HepG2 (cell line): ENCODE data around the gene NOTCH4. TPM values are rescaled to one million over a fixed set of nuclear protein-coding genes. Genes with fewer than 3 reads are reported as not detected.

ENCODE experiments used
- ATAC-seq: fragments of 200-7000 bp; cut with Tn5 transposase; 3 replicates; pipeline ENCODE4 v1.9.1; 2020; ENCODE audit warnings: mild to moderate bottlenecking, moderate library complexity
- BruUV-seq: library from RNA; stranded (reverse); fragments of 400-500 nt; replicated peaks from 2 replicates; lab custom pipeline; 2021; lab: Mats Ljungman, UMichigan
- CTCF ChIA-PET: fragments of 300-600 bp; formaldehyde crosslinking; extraction: SDS; loops from one replicate; lab custom pipeline; 2021; ENCODE audit warnings: low total read pairs, inconsistent platforms, low intra/inter-chr PET ratio; lab: Yijun Ruan, JAX
- POLR2A ChIA-PET: fragments of 350-600 bp; sonication (Branson Sonifier 250); formaldehyde crosslinking; loops from one replicate; lab custom pipeline; 2020; ENCODE audit warnings: antibody characterized with exemption, inconsistent platforms; lab: Yijun Ruan, JAX
- DNase-seq: peaks from one replicate; pipeline ENCODE4 v3.0.0-alpha.2; 2015; ENCODE audit warnings: low spot score
- FAIRE-seq: peaks from 3 replicates; lab custom pipeline; 2011; peaks lifted over from hg19 to GRCh38; lab: Jason Lieb, UNC
- H2AFZ ChIP-seq: one replicate; pipeline ENCODE4 v1.6.1; 2011; ENCODE audit warnings: low read length, inconsistent platforms
- H3K27ac ChIP-seq: fragments of 300-600 bp; 3 replicates; pipeline ENCODE4 v1.8.0; 2011; ENCODE audit warnings: mixed run types, mild to moderate bottlenecking, mixed read lengths, low read length, inconsistent platforms; ENCODE audit not compliant: insufficient read depth; ENCODE audit errors: extremely low read length
- H3K27me3 ChIP-seq, 2 experiments: fragments of 200-600 bp in 1 of 2; 2 replicates in 1 of 2; 3 replicates in 1 of 2; pipeline versions ENCODE4 v1.6.0 to v1.8.0; 2011; ENCODE audit warnings: low read length in 2 of 2, mild to moderate bottlenecking in 2 of 2, moderate library complexity in 2 of 2, inconsistent platforms in 1 of 2; ENCODE audit not compliant: insufficient read depth in 2 of 2, control insufficient read depth in 1 of 2
- H3K36me3 ChIP-seq, 2 experiments: fragments of 200-600 bp in 1 of 2; replicated peaks in 1 of 2; 2 replicates in 1 of 2; 3 replicates in 1 of 2; pipeline versions ENCODE4 v1.5.1 to v1.8.0; 2011; ENCODE audit warnings: low read length in 2 of 2, inconsistent platforms in 1 of 2; ENCODE audit not compliant: insufficient read depth in 2 of 2, control insufficient read depth in 1 of 2
- H3K4me1 ChIP-seq: 2 replicates; pipeline ENCODE4 v1.5.1; 2012; ENCODE audit warnings: low read length, inconsistent platforms; ENCODE audit not compliant: insufficient read depth
- H3K4me2 ChIP-seq: 2 replicates; pipeline ENCODE4 v1.6.0; 2011; ENCODE audit warnings: low read depth, low read length, inconsistent platforms
- H3K4me3 ChIP-seq, 3 experiments: fragments of 200-600 bp in 1 of 3; sonication (generic), shearing (Covaris generic) in 1 of 3; replicated peaks in 1 of 3; 2 replicates each; pipeline ENCODE4 v1.5.1; 2011 to 2016; ENCODE audit warnings: low read length in 3 of 3, inconsistent platforms in 2 of 3, low read depth in 2 of 3, mild to moderate bottlenecking in 2 of 3, control low read depth in 1 of 3, mixed read lengths in 1 of 3; ENCODE audit not compliant: insufficient read depth in 1 of 3
- H3K79me2 ChIP-seq: one replicate; pipeline ENCODE4 v1.6.1; 2011; ENCODE audit warnings: low read length, inconsistent platforms; ENCODE audit not compliant: insufficient read depth
- H3K9ac ChIP-seq: 2 replicates; pipeline ENCODE4 v1.6.0; 2011; ENCODE audit warnings: mild to moderate bottlenecking, low read depth, low read length, inconsistent platforms; ENCODE audit not compliant: insufficient read depth
- H3K9me3 ChIP-seq: 2 replicates; pipeline ENCODE4 v1.5.1; 2012; ENCODE audit warnings: mild to moderate bottlenecking, low read length
- H4K20me1 ChIP-seq: 2 replicates; pipeline ENCODE4 v1.6.0; 2011; ENCODE audit warnings: inconsistent platforms, mild to moderate bottlenecking, low read length, moderate library complexity; ENCODE audit not compliant: insufficient read depth
- BRCA1 ChIP-seq: sonication (generic); formaldehyde crosslinking; IDR thresholded peaks from 2 replicates; pipeline ENCODE4 v1.4.0; 2020; ENCODE audit warnings: missing genetic modification reagents
- GPN1 ChIP-seq: sonication (generic); formaldehyde crosslinking; IDR thresholded peaks from 2 replicates; pipeline ENCODE4 v1.5.1; 2020; ENCODE audit warnings: missing genetic modification reagents, borderline replicate concordance
- KDM6A ChIP-seq: IDR thresholded peaks from 2 replicates; pipeline ENCODE4 v1.6.1; 2016; ENCODE audit warnings: low read depth
- MNT ChIP-seq: fragments of 450-650 bp; IDR thresholded peaks from 2 replicates; pipeline ENCODE4 v1.6.1; 2016
- TBP ChIP-seq: sonication (generic); formaldehyde crosslinking; IDR thresholded peaks from 2 replicates; pipeline ENCODE4 v1.5.0; 2020; ENCODE audit warnings: missing genetic modification reagents
- ZBTB7B ChIP-seq: sonication (generic); formaldehyde crosslinking; IDR thresholded peaks from 2 replicates; pipeline ENCODE4 v1.4.0; 2020; ENCODE audit warnings: missing genetic modification reagents
- ZNF451 ChIP-seq: sonication (generic); formaldehyde crosslinking; IDR thresholded peaks from 2 replicates; pipeline ENCODE4 v1.5.0; 2020; ENCODE audit warnings: mild to moderate bottlenecking, missing genetic modification reagents
- ZNF543 ChIP-seq: sonication (generic); formaldehyde crosslinking; IDR thresholded peaks from 2 replicates; pipeline ENCODE4 v1.4.0; 2020; ENCODE audit warnings: mild to moderate bottlenecking, missing genetic modification reagents
- WGBS: methylation state at CpG from one replicate; pipeline ENCODE4 v1.1.6; 2017; ENCODE audit warnings: low lambda C conversion rate; 5-methylcytosine and 5-hydroxymethylcytosine counted together
- in situ Hi-C: cut with HindIII; loops from 2 replicates; pipeline ENCODE4 v1.10.0; 2017; ENCODE audit warnings: low pct_unique_long_range_greater_than_20kb; ENCODE audit not compliant: extremely low pct_ligation_motif_present
- intact Hi-C: fragments of 100-400 bp; cut with micrococcal nuclease; formaldehyde crosslinking; loops from one replicate; pipeline ENCODE4 v1.10.0; 2022; ENCODE audit not compliant: unreplicated experiment
- polyA plus RNA-seq, 8 experiments: library from polyadenylated mRNA; depleted of rRNA in 3 of 8; stranded (reverse) in 7 of 8; unstranded in 1 of 8; fragments of >200 nt; fragmentation: Illumina TruSeq in 4 of 8; extraction: Trizol in 4 of 8; gene quantifications; 2 replicates each; pipeline versions ENCODE4 v1.2.1 to v1.2.3, GENCODE V29; 2011 to 2016; ENCODE audit warnings: low read depth in 4 of 8, missing spikeins in 1 of 8, mixed read lengths in 1 of 8; ENCODE audit not compliant: insufficient read depth in 1 of 8
- total RNA-seq, 5 experiments: library from RNA; depleted of rRNA; stranded (reverse); fragments of >200 nt; fragmentation: Illumina TruSeq; extraction: Trizol; gene quantifications; 2 replicates each; pipeline ENCODE4 v1.2.3, GENCODE V29; 2016; ENCODE audit warnings: low read depth in 1 of 5
- TF ChIP-seq, protein P1 (sequence below): IDR thresholded peaks from 2 replicates; pipeline ENCODE4 v1.6.1; 2016

Gene NOTCH4
- total and polyA plus RNA-seq, 2 of the 13 experiments (the other 11 are each of a cell fraction or from before 2014, with no cell fraction given) = 0.51 to 0.83 TPM

DNA sequence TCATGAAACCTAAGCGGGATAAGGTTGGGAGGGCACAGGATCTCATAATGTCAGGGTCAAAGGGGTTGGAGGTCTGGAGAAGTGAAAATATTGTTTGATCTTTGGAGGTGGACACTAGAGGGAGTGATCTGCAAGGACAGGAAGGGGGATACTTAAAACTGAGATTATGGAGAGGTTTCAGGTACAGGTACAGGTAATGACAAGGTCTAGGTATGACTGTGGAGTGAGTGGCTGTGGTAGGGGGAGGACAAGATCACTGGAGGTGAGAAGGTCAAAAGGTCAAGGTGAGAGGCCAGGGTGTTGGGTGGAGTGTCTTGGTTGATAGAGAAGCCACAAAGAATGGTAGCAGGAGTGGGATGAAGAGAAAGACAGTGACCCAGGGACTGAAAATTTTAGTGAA, 16.8 kb upstream of the NOTCH4 start (continued):
- TF ChIP-seq BRCA1 (CRISPR knock-in tag) = no peak

DNA sequence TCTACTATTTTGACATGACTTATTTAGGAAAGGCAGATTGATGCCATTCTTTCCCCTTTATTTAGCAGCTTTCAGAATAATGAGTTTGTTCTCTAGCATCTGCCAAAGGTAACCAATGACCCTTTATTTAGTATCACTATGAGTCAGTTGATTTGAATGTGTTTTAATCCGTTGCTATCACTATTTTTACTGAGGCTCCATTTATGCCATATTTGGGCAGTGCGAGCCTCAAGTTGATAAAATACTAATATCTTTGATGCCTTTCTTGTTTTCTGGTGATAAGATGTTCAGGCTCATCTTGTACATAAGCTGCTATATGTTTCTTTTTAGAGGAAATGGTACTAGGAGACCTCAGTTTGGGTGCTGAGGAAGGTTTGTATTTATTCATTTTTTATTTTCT, 15.6 kb upstream of the NOTCH4 start:
- intact Hi-C loops = no loop called here
- Histone ChIP-seq H3K4me3 (no peak overlapping the region), H3K9me3 (no peaks in the 10 kb centered on the region), H3K4me2 (no peak overlapping the region), H3K4me1 (no peaks in the 10 kb centered on the region), H3K9ac (no peak overlapping the region)
- FAIRE-seq = no peak
- no TSS peak for BruUV-seq
- CTCF ChIA-PET = no interaction called here
- TF ChIP-seq TBP (CRISPR knock-in tag) = no peak
- no peak for TF ChIP-seq KDM6A (CRISPR knock-in tag)
- TF ChIP-seq, protein P1, sequence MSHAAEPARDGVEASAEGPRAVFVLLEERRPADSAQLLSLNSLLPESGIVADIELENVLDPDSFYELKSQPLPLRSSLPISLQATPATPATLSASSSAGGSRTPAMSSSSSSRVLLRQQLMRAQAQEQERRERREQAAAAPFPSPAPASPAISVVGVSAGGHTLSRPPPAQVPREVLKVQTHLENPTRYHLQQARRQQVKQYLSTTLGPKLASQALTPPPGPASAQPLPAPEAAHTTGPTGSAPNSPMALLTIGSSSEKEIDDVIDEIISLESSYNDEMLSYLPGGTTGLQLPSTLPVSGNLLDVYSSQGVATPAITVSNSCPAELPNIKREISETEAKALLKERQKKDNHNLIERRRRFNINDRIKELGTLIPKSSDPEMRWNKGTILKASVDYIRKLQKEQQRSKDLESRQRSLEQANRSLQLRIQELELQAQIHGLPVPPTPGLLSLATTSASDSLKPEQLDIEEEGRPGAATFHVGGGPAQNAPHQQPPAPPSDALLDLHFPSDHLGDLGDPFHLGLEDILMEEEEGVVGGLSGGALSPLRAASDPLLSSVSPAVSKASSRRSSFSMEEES (CRISPR knock-in tag) = no peak
- no peak for TF ChIP-seq ZNF451 (CRISPR knock-in tag)
- no peak for TF ChIP-seq ZNF543 (CRISPR knock-in tag)
- no peak for TF ChIP-seq GPN1
- no peak for TF ChIP-seq MNT
- no peak for TF ChIP-seq ZBTB7B (CRISPR knock-in tag)
- TF ChIP-seq, all 625 proteins: peak for 0
- WGBS = 19% methylated on average over 2 of the region's 2 CpGs
- no peaks in the 10 kb centered on the region for H4K20me1 ChIP-seq
- in situ Hi-C loops = no loop called here
- no peak overlapping the region for H3K27ac ChIP-seq
- no peak overlapping the region for H2AFZ ChIP-seq
- POLR2A ChIA-PET = no interaction called here
- peaks cover 0 to 23% of the 10 kb centered on the region in 2 experiments; a peak in 3 of 5 replicates for H3K27me3 ChIP-seq
- DNase-seq = no peak
- ATAC-seq = no peak
- no peaks in the 10 kb centered on the region for H3K79me2 ChIP-seq
- no peaks in the 10 kb centered on the region for H3K36me3 ChIP-seq
